Lung (tissue), 12 donors: ENCODE measurements around the gene NGDN. TPM values are rescaled to one million over a fixed set of nuclear protein-coding genes. Genes with fewer than 3 reads are reported as not detected.

Experiments used
- ATAC-seq: fragments of 200-7000 bp; cut with Tn5 transposase; one replicate; pipeline ENCODE4 v1.9.1; 2020; ENCODE audit warnings: moderate number of reproducible peaks; ENCODE audit not compliant: insufficient read depth, low FRiP score
- DNase-seq, 3 donors: peaks; one replicate each; pipeline ENCODE4 v3.0.0-alpha.2; 2013 to 2017
- H3K27ac ChIP-seq, 2 donors: one replicate each; pipeline ENCODE4 v1.5.1; 2013; ENCODE audit warnings: mild to moderate bottlenecking in 2 of 2, moderate library complexity in 2 of 2, control low read depth in 1 of 2, inconsistent platforms in 1 of 2, low read depth in 1 of 2, low read length in 1 of 2
- H3K27me3 ChIP-seq, 3 donors: one replicate each; pipeline ENCODE4 v1.5.1; 2013; ENCODE audit warnings: low read length in 2 of 3; ENCODE audit not compliant: control insufficient read depth in 3 of 3, insufficient read depth in 3 of 3
- H3K36me3 ChIP-seq, 4 donors: one replicate each; pipeline ENCODE4 v1.5.1; 2013; ENCODE audit warnings: low read length in 4 of 4, mild to moderate bottlenecking in 1 of 4, moderate library complexity in 1 of 4; ENCODE audit not compliant: control insufficient read depth in 4 of 4, insufficient read depth in 4 of 4
- H3K4me1 ChIP-seq, 5 donors: one replicate each; pipeline ENCODE4 v1.5.1; 2013; ENCODE audit warnings: low read length in 5 of 5, mild to moderate bottlenecking in 2 of 5, moderate library complexity in 1 of 5; ENCODE audit not compliant: control insufficient read depth in 5 of 5, insufficient read depth in 5 of 5
- H3K4me3 ChIP-seq: one replicate; pipeline ENCODE4 v1.5.1; 2013; ENCODE audit warnings: mild to moderate bottlenecking, control low read depth, moderate library complexity
- H3K9ac ChIP-seq, 2 donors: one replicate each; pipeline ENCODE4 v1.5.1; 2013; ENCODE audit warnings: low read length in 2 of 2, control low read depth in 1 of 2; ENCODE audit not compliant: insufficient read depth in 1 of 2
- H3K9me3 ChIP-seq, 4 donors: one replicate each; pipeline ENCODE4 v1.5.1; 2013; ENCODE audit warnings: low read length in 3 of 4, mild to moderate bottlenecking in 1 of 4, moderate library complexity in 1 of 4; ENCODE audit not compliant: control insufficient read depth in 4 of 4, insufficient read depth in 3 of 4
- CTCF ChIP-seq: IDR thresholded peaks from 2 replicates; pipeline ENCODE4 v1.5.1; 2012; ENCODE audit warnings: mild to moderate bottlenecking; ENCODE audit errors: control extremely low read depth, extremely low read depth
- WGBS, 2 donors: extraction: QIAGEN DNeasy Blood & Tissue Kit; methylation state at CpG; one replicate each; pipeline ENCODE4 v1.1.7; 2013; 5-methylcytosine and 5-hydroxymethylcytosine counted together
- polyA plus RNA-seq, 2 donors: library from polyadenylated mRNA; stranded (reverse); fragments of 200-250 nt; gene quantifications; one replicate each; pipeline ENCODE4 v1.2.1, GENCODE V29; 2013
- total RNA-seq, 2 donors: library from RNA; depleted of rRNA in 1 of 2; stranded (reverse); fragments of >200 nt in 1 of 2; gene quantifications; one replicate each; pipeline ENCODE4 v1.2.1, GENCODE V29; 2014 to 2021
- donor health status: control.
- donor health status: control.
- donor health status: Bipolar disorder and iron deficiency.
- donor health status: healthy.
- donor health status: DM: yes; HTN: yes; CAD: no.

Gene NGDN
- total and polyA plus RNA-seq, 4 donors = 31.6 to 52.4 (median 44.7) TPM

DNA sequence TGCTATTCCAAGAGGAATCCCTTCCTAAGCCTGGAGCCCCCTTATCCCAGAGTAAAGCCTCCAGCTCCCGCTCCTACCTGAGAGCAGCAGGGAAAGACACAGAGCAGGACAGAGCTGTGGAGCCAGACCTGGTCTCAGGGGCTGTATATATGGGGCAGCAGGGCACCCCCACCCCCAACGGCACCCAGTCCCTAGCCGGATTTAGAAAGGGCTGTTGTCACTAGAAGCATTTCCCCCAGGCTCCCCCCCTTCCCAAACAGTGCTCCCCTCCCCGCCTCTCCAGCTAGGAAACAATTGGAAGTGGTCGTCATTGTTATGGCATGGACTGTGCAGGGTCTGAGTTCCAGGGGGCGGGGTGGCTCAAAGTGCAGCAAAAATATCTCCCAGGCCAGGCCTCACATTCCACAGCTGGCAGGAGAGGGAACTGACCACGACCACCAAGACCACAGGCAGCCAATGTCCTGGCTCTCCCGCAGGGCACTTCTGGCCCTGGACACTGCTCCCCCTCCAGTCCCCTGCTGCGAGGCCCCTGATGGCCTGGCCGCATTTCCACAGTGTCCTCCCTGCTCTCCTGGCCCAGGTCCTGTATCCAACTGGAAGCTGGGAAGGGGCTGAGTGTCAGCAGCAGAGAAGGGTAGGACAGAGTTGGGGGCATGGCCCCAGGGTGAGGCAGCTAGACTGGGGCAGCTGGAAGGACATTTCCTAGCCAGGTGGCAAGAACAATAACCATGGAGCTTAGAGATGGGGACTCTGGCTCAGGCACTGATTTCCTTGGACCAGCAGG lies 33.8 kb upstream of the NGDN start, which contains the start of gene MYH7:
Gene MYH7 (minus strand): TSS at position 118 of the 784 bp plus-strand sequence. CDS start 1,928 bp downstream, outside the sequence.
- Histone ChIP-seq H3K9me3 (no peaks in the 10 kb centered on the region), H3K4me3 (no peak within 1 kb of the TSS), H3K9ac (peak within 1 kb of the TSS in 1 of 2 donors; percentile 25), H3K36me3 (no peaks in the 10 kb centered on the region), H3K27me3 (no peaks in the 10 kb centered on the region), H3K27ac (peak within 1 kb of the TSS in 1 of 2 donors; percentile 84), H3K4me1 (peaks cover 0 to 14% (median 6%) of the 10 kb centered on the region in 5 donors)
- WGBS, 2 donors = 64 to 67% methylated on average over 10 of the region's 10 CpGs
- ATAC-seq = no peak
- no peak for TF ChIP-seq CTCF
- peak in 2 of 3 donors; percentile 5 to 7 for DNase-seq

DNA sequence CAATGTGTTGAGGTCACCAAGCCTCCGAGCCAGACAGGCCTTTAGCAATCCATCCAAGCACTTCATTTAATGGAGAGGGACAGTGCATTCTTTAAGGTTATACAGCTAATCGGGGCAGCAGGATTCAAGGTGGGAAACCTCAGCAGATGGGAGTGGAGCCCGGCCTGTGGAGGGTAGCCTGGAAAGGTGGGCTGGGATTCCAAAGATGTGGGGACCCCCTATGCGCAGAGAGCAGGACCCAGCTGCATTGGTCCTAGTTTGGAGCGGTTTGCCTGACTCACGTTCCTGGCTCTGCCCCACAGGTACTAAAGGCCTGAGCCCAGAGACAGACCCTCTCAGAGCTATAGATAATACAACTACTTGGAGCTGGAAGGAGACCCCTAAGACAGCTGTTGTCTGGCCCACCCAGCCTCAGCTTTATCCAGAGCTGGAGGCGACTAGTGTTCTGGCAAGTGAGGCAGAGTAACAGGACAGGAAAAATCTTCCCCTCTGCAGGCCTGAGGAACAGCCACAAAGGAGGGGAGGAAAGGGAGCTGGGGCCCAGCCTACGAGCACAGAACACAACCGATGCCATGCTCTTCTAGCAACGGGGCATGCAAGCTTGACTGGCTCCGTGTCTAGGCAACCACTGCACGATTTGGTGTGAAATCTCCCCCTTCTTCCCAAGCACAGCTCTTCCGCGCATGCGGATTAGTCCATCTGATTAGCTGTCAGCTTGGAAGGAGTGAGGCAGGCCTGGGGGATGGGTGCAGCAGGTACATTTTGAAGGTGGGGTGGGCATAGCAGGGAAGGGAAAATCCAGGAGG lies 33.0 kb upstream of the NGDN start:
- Histone ChIP-seq H3K27me3 (no peaks in the 10 kb centered on the region), H3K9ac (no peak overlapping the region), H3K9me3 (no peaks in the 10 kb centered on the region), H3K4me1 (peaks cover 0 to 14% (median 6%) of the 10 kb centered on the region in 5 donors), H3K4me3 (no peak overlapping the region), H3K36me3 (no peaks in the 10 kb centered on the region), H3K27ac (peak overlapping the region in 1 of 2 donors; percentile 84)
- WGBS, 2 donors = 72 to 82% methylated on average over 15 of the region's 15 CpGs
- DNase-seq (peak; percentile 66 to 79 (median 74)), ATAC-seq (no peak)
- no peak for TF ChIP-seq CTCF

GRCh38 chr14:23437133-23438100 lies 32.1 kb upstream of the NGDN start:
- Histone ChIP-seq H3K27me3 (no peaks in the 10 kb centered on the region), H3K4me1 (peaks cover 0 to 14% (median 6%) of the 10 kb centered on the region in 5 donors), H3K36me3 (no peaks in the 10 kb centered on the region), H3K9me3 (no peaks in the 10 kb centered on the region), H3K9ac (no peak overlapping the region), H3K27ac (peak overlapping the region in 1 of 2 donors; percentile 84), H3K4me3 (no peak overlapping the region)
- DNase-seq (no peak), ATAC-seq (no peak)
- 73 to 82% methylated on average over 8 of the region's 8 CpGs for WGBS, 2 donors
- no peak for TF ChIP-seq CTCF
